Measurements from ENCODE around the gene ARHGDIG. TPM values are rescaled to one million over a fixed set of nuclear protein-coding genes. Genes with fewer than 3 reads are reported as not detected.

ARHGDIG gene
- total and polyA plus RNA-seq, 2 donors from 2014 or later: 0.88 TPM; not detected in 1

- Histone ChIP-seq H3K4me1 (ENCODE audit: control insufficient read depth in 2 of 3, insufficient read depth in 2 of 3, low read depth in 1 of 3, low read length in 3 of 3) (no peaks in the 10 kb centered on the region), H3K36me3 (ENCODE audit: control insufficient read depth in 2 of 3, insufficient read depth in 3 of 3, low read length in 3 of 3) (peaks cover 0 to 21% (median 9%) of the 10 kb centered on the region in 3 donors), H3K27me3 (ENCODE audit: control insufficient read depth, insufficient read depth, low read length) (no peaks in the 10 kb centered on the region), H3K27ac (ENCODE audit: low read depth in 2 of 2, low read length in 2 of 2) (peak overlapping the region in 1 of 2 donors; percentile 1), H3K9me3 (ENCODE audit: control insufficient read depth in 2 of 3, insufficient read depth in 1 of 3, low read length in 3 of 3) (no peaks in the 10 kb centered on the region), H3K9ac (ENCODE audit: low read length in 3 of 3) (no peak overlapping the region), H3K4me3 (ENCODE audit: low read length in 3 of 3) (no peak overlapping the region)
- TF ChIP-seq, protein P1, sequence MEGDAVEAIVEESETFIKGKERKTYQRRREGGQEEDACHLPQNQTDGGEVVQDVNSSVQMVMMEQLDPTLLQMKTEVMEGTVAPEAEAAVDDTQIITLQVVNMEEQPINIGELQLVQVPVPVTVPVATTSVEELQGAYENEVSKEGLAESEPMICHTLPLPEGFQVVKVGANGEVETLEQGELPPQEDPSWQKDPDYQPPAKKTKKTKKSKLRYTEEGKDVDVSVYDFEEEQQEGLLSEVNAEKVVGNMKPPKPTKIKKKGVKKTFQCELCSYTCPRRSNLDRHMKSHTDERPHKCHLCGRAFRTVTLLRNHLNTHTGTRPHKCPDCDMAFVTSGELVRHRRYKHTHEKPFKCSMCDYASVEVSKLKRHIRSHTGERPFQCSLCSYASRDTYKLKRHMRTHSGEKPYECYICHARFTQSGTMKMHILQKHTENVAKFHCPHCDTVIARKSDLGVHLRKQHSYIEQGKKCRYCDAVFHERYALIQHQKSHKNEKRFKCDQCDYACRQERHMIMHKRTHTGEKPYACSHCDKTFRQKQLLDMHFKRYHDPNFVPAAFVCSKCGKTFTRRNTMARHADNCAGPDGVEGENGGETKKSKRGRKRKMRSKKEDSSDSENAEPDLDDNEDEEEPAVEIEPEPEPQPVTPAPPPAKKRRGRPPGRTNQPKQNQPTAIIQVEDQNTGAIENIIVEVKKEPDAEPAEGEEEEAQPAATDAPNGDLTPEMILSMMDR (IDR thresholded peaks at IDR 0.05; ENCODE audit: borderline replicate concordance, extremely low read depth, insufficient read depth): no peak
- intact Hi-C loops (cut with DNase I): no loop called here
- FAIRE-seq (no peak), DNase-seq (no peak)
These were observed 27.7 kb upstream of the ARHGDIG start for GRCh38 chr16:252366-253337.

- Histone ChIP-seq H3K36me3 (ENCODE audit: control insufficient read depth in 2 of 3, insufficient read depth in 3 of 3, low read length in 3 of 3) (peaks cover 0 to 21% (median 9%) of the 10 kb centered on the region in 3 donors), H3K9me3 (ENCODE audit: control insufficient read depth in 2 of 3, insufficient read depth in 1 of 3, low read length in 3 of 3) (no peaks in the 10 kb centered on the region), H3K4me3 (ENCODE audit: low read length in 3 of 3) (no peak overlapping the region), H3K9ac (ENCODE audit: low read length in 3 of 3) (no peak overlapping the region), H3K27me3 (ENCODE audit: control insufficient read depth, insufficient read depth, low read length) (no peaks in the 10 kb centered on the region), H3K4me1 (ENCODE audit: control insufficient read depth in 2 of 3, insufficient read depth in 2 of 3, low read depth in 1 of 3, low read length in 3 of 3) (no peaks in the 10 kb centered on the region), H3K27ac (ENCODE audit: low read depth in 2 of 2, low read length in 2 of 2) (no peak overlapping the region)
- TF ChIP-seq, protein P1 (IDR thresholded peaks at IDR 0.05; ENCODE audit: borderline replicate concordance, extremely low read depth, insufficient read depth): no peak
- FAIRE-seq (no peak), DNase-seq (no peak)
- intact Hi-C loops (cut with DNase I): no loop called here
These were observed 26.6 kb upstream of the ARHGDIG start for GRCh38 chr16:253833-254232.

DNA sequence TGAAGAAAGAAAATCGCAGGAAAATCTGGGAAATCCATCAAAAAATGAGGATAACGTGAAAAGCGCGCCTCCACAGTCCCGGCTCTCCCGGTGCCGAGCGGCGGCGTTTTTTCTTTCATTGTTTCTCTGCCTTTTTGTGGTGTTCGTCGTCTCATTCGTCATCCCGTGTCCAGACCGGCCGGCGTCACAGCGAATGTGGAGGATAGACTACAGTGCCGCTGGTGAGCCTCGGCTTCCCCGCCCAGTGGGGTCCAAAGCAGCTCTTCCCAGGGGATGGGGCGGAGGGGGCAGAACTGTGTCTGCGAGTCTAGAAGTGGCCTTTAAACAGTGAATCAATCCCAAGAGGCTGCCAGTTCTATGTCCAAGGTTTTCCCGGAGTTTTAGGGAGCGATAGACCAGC, 25.9 kb upstream of the ARHGDIG start:
- intact Hi-C loops (cut with DNase I): no loop called here
- H3K36me3 ChIP-seq (ENCODE audit: control insufficient read depth in 2 of 3, insufficient read depth in 3 of 3, low read length in 3 of 3): peaks cover 0 to 25% (median 11%) of the 10 kb centered on the region in 3 donors
- no peaks in the 10 kb centered on the region for H3K9me3 ChIP-seq (ENCODE audit: control insufficient read depth in 2 of 3, insufficient read depth in 1 of 3, low read length in 3 of 3)
- no peak overlapping the region for H3K27ac ChIP-seq (ENCODE audit: low read depth in 2 of 2, low read length in 2 of 2)
- H3K4me1 ChIP-seq (ENCODE audit: control insufficient read depth in 2 of 3, insufficient read depth in 2 of 3, low read depth in 1 of 3, low read length in 3 of 3): no peaks in the 10 kb centered on the region
- no peak for DNase-seq
- no peak overlapping the region for H3K9ac ChIP-seq (ENCODE audit: low read length in 3 of 3)
- no peak for FAIRE-seq
- TF ChIP-seq, protein P1 (IDR thresholded peaks at IDR 0.05; ENCODE audit: borderline replicate concordance, extremely low read depth, insufficient read depth): no peak
- H3K4me3 ChIP-seq (ENCODE audit: low read length in 3 of 3): no peak overlapping the region
- H3K27me3 ChIP-seq (ENCODE audit: control insufficient read depth, insufficient read depth, low read length): no peaks in the 10 kb centered on the region

Data from kidney (tissue), 14 donors.